Lower leg skin (tissue), 3 donors: ENCODE data around the gene TMEM217.

Source experiments
- CTCF ChIP-seq, 3 donors: fragments of 450-650 bp; IDR thresholded peaks; one replicate each; pipeline ENCODE4 v1.5.1; 2016; ENCODE audit warnings: antibody characterized with exemption in 3 of 3, mild to moderate bottlenecking in 3 of 3, moderate library complexity in 2 of 3
- POLR2A ChIP-seq, 2 donors: fragments of 450-650 bp; IDR thresholded peaks; one replicate each; pipeline ENCODE4 v1.6.1; 2016 to 2017; ENCODE audit warnings: antibody characterized with exemption in 2 of 2, mild to moderate bottlenecking in 1 of 2, moderate library complexity in 1 of 2

GRCh38 chr6:37262446-37263026 is 4.6 kb upstream of the TMEM217 start:
- TF ChIP-seq CTCF (IDR thresholded peaks at IDR 0.05) (no peak), POLR2A (IDR thresholded peaks at IDR 0.05) (no peak)
